ENCODE data around the gene AXDND1. TPM values are rescaled to one million over a fixed set of nuclear protein-coding genes. Genes with fewer than 3 reads are reported as not detected.
A peak's percentile ranks its signal among the peaks of the same experiment; 100 is the strongest.

Gene AXDND1
- total and polyA plus RNA-seq, 2 experiments from 2014 or later: not detected

DNA sequence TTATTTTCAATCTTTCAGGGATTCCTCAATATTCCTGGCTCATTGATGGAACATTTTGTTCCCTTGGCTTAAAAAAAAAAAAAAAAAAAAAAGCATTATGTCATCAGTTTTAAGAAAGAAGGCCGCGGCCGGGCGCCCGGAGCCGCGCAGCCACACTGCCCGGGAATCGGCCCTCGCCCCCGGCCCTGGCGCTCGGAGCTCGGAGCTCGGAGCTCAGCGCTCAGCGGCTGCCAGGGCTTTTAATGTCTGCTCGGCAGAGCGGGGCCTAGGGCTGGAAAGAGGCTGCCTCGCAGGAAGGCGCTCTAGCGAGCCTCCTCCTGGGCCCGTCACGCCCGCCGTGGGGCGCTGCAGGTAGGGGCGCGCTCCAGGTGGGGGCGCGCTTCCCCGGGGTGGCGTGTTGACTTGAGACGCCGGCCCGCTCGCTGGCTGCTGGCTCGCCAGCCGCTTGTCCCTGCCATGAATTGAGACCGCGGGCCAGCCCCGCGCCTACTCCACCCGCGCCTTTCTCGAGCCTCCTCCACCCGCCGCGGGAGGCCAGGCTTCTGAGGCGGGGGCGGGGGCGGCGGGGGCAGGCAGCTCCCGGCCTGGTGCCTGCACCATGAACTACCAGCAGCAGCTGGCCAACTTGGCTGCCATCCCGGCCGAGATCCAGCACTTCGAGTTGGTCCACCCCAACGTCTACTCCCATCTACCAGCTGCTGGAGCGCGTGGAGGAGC is 220.5 kb downstream of the AXDND1 start (continued):
- TF ChIP-seq ZNF331 (CRISPR knock-in tag; IDR thresholded peaks at IDR 0.05; ENCODE audit: low read depth): no peak
- no peak for TF ChIP-seq EZH2phosphoT487 (IDR thresholded peaks at IDR 0.05; ENCODE audit: unreplicated experiment)
- peak; percentile 48; the same call in 1 of the 2 replicates for TF ChIP-seq CREB1 (CRISPR knock-in tag; IDR thresholded peaks at IDR 0.05; ENCODE audit: low read depth)
- no peak for TF ChIP-seq ZNF114 (CRISPR knock-in tag; IDR thresholded peaks at IDR 0.05)

DNA sequence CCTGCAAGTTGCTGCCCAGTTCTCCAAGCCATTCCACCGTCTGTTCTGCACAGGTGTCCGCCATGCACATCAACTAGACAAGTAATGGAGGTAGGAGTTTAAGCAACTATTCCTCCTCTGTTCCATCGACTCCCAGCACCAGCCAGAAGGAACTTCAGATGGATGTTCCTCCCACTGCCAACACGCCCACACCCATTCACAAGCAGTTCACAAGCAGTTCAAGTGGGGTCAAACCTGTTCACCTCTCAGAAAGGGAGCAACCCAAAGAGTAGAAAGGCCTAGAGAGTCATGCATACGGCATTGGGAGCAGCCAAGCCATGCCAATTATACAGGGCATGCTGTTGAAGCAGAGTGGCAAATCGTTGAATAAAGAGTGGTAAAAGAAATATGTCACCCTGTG is 221.6 kb downstream of the AXDND1 start:
- no peak overlapping the region for H3K4me2 ChIP-seq
- Mint-ChIP-seq H3K27me3 (ENCODE audit: insufficient read depth, low read depth, poor library complexity) (peaks cover 43% of the 10 kb centered on the region), H3K4me1 (peaks cover 14% of the 10 kb centered on the region), H3K9me3 (peaks cover 6% of the 10 kb centered on the region; the same call in 1 of the 3 replicates), H3K4me3 (no peak overlapping the region; the same call in 2 of the 3 replicates), H3K36me3 (ENCODE audit: low read depth) (no peaks in the 10 kb centered on the region), H3K27ac (no peak overlapping the region)
- TF ChIP-seq STAT1 (IDR thresholded peaks at IDR 0.05; ENCODE audit: unreplicated experiment) (no peak), JUNB (IDR thresholded peaks at IDR 0.05; ENCODE audit: unreplicated experiment) (no peak), POLR2AphosphoS5 (IDR thresholded peaks at IDR 0.05; ENCODE audit: low read depth) (no peak), NANOG (IDR thresholded peaks at IDR 0.05; ENCODE audit: borderline replicate concordance) (no peak), ZNF331 (CRISPR knock-in tag; IDR thresholded peaks at IDR 0.05; ENCODE audit: low read depth) (no peak), EZH2 (IDR thresholded peaks at IDR 0.05; ENCODE audit: low read depth, unreplicated experiment) (no peak), CREB1 (CRISPR knock-in tag; IDR thresholded peaks at IDR 0.05; ENCODE audit: low read depth) (no peak), ZNF114 (CRISPR knock-in tag; IDR thresholded peaks at IDR 0.05) (no peak), EZH2phosphoT487 (IDR thresholded peaks at IDR 0.05; ENCODE audit: unreplicated experiment) (no peak)
- TF ChIP-seq, protein P1, sequence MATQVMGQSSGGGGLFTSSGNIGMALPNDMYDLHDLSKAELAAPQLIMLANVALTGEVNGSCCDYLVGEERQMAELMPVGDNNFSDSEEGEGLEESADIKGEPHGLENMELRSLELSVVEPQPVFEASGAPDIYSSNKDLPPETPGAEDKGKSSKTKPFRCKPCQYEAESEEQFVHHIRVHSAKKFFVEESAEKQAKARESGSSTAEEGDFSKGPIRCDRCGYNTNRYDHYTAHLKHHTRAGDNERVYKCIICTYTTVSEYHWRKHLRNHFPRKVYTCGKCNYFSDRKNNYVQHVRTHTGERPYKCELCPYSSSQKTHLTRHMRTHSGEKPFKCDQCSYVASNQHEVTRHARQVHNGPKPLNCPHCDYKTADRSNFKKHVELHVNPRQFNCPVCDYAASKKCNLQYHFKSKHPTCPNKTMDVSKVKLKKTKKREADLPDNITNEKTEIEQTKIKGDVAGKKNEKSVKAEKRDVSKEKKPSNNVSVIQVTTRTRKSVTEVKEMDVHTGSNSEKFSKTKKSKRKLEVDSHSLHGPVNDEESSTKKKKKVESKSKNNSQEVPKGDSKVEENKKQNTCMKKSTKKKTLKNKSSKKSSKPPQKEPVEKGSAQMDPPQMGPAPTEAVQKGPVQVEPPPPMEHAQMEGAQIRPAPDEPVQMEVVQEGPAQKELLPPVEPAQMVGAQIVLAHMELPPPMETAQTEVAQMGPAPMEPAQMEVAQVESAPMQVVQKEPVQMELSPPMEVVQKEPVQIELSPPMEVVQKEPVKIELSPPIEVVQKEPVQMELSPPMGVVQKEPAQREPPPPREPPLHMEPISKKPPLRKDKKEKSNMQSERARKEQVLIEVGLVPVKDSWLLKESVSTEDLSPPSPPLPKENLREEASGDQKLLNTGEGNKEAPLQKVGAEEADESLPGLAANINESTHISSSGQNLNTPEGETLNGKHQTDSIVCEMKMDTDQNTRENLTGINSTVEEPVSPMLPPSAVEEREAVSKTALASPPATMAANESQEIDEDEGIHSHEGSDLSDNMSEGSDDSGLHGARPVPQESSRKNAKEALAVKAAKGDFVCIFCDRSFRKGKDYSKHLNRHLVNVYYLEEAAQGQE (IDR thresholded peaks at IDR 0.05; ENCODE audit: unreplicated experiment): no peak
- TF ChIP-seq, protein P2, sequence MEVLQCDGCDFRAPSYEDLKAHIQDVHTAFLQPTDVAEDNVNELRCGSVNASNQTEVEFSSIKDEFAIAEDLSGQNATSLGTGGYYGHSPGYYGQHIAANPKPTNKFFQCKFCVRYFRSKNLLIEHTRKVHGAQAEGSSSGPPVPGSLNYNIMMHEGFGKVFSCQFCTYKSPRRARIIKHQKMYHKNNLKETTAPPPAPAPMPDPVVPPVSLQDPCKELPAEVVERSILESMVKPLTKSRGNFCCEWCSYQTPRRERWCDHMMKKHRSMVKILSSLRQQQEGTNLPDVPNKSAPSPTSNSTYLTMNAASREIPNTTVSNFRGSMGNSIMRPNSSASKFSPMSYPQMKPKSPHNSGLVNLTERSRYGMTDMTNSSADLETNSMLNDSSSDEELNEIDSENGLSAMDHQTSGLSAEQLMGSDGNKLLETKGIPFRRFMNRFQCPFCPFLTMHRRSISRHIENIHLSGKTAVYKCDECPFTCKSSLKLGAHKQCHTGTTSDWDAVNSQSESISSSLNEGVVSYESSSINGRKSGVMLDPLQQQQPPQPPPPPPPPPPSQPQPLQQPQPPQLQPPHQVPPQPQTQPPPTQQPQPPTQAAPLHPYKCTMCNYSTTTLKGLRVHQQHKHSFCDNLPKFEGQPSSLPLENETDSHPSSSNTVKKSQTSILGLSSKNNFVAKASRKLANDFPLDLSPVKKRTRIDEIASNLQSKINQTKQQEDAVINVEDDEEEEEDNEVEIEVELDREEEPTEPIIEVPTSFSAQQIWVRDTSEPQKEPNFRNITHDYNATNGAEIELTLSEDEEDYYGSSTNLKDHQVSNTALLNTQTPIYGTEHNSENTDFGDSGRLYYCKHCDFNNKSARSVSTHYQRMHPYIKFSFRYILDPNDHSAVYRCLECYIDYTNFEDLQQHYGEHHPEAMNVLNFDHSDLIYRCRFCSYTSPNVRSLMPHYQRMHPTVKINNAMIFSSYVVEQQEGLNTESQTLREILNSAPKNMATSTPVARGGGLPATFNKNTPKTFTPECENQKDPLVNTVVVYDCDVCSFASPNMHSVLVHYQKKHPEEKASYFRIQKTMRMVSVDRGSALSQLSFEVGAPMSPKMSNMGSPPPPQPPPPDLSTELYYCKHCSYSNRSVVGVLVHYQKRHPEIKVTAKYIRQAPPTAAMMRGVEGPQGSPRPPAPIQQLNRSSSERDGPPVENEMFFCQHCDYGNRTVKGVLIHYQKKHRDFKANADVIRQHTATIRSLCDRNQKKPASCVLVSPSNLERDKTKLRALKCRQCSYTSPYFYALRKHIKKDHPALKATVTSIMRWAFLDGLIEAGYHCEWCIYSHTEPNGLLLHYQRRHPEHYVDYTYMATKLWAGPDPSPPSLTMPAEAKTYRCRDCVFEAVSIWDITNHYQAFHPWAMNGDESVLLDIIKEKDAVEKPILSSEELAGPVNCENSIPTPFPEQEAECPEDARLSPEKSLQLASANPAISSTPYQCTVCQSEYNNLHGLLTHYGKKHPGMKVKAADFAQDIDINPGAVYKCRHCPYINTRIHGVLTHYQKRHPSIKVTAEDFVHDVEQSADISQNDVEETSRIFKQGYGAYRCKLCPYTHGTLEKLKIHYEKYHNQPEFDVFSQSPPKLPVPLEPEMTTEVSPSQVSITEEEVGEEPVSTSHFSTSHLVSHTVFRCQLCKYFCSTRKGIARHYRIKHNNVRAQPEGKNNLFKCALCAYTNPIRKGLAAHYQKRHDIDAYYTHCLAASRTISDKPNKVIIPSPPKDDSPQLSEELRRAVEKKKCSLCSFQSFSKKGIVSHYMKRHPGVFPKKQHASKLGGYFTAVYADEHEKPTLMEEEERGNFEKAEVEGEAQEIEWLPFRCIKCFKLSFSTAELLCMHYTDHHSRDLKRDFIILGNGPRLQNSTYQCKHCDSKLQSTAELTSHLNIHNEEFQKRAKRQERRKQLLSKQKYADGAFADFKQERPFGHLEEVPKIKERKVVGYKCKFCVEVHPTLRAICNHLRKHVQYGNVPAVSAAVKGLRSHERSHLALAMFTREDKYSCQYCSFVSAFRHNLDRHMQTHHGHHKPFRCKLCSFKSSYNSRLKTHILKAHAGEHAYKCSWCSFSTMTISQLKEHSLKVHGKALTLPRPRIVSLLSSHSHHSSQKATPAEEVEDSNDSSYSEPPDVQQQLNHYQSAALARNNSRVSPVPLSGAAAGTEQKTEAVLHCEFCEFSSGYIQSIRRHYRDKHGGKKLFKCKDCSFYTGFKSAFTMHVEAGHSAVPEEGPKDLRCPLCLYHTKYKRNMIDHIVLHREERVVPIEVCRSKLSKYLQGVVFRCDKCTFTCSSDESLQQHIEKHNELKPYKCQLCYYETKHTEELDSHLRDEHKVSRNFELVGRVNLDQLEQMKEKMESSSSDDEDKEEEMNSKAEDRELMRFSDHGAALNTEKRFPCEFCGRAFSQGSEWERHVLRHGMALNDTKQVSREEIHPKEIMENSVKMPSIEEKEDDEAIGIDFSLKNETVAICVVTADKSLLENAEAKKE (CRISPR knock-in tag; IDR thresholded peaks at IDR 0.05): no peak
- TF ChIP-seq, protein P3, sequence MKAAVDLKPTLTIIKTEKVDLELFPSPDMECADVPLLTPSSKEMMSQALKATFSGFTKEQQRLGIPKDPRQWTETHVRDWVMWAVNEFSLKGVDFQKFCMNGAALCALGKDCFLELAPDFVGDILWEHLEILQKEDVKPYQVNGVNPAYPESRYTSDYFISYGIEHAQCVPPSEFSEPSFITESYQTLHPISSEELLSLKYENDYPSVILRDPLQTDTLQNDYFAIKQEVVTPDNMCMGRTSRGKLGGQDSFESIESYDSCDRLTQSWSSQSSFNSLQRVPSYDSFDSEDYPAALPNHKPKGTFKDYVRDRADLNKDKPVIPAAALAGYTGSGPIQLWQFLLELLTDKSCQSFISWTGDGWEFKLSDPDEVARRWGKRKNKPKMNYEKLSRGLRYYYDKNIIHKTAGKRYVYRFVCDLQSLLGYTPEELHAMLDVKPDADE (IDR thresholded peaks at IDR 0.05): no peak
- 0 out of 2 replicates have a peak, but pooled peaks cover 8% of the 10 kb centered on the region for H3F3A ChIP-seq (replicated peaks; ENCODE audit: low read depth)
- no peak for ATAC-seq
- no peak overlapping the region for H3K27ac ChIP-seq (ENCODE audit: low read depth)
- no peak overlapping the region for H3K4me3 ChIP-seq
- H3K79me2 ChIP-seq (replicated peaks; ENCODE audit: insufficient read depth): no peaks in the 10 kb centered on the region
- H3K36me3 ChIP-seq (ENCODE audit: insufficient read depth): no peaks in the 10 kb centered on the region
- no peak for DNase-seq (ENCODE audit: low spot score)
- H3K9me2 ChIP-seq (ENCODE audit: insufficient read depth): peaks cover 7% of the 10 kb centered on the region; the same call in 1 of the 2 replicates
- no peaks in the 10 kb centered on the region for H4K20me1 ChIP-seq (replicated peaks; ENCODE audit: insufficient read depth)
- H2AFZ ChIP-seq: no peak overlapping the region
- peaks cover 1% of the 10 kb centered on the region; the same call in 1 of the 2 replicates for H3K4me1 ChIP-seq (ENCODE audit: insufficient read depth)
- peaks cover 73% of the 10 kb centered on the region for H3K27me3 ChIP-seq (ENCODE audit: insufficient read depth)

Measured in GM23338 (cell line).